ENCODE data around the gene ARHGAP12. TPM values are rescaled to one million over a fixed set of nuclear protein-coding genes. Genes with fewer than 3 reads are reported as not detected.

ARHGAP12 gene
- total RNA-seq, 1 experiment from 2014 or later: 51.9 TPM

GRCh38 chr10:31803606-31804351, 124.9 kb downstream of the ARHGAP12 start:
- intact Hi-C loops (cut with micrococcal nuclease; ENCODE audit: unreplicated experiment): no loop called here
- CTCF ChIA-PET: no interaction called here

DNA sequence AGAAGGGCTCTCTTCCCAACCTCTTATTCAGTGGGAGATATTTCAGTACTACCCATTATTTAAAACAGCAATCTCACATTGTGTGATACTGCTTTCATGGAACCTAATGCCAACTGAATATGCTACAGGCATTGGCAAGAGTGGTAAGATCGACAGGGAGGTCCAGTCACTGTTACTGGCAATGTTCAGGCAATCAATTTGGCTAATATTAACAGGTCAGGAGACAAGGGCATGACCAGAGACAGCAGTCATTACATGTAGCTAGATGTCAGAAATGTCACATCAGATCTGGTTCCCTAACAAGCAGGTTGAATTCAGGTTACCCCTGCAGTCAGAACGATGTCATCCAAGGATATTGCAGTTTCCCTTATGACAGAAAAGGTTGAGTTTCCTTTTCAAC, 129.4 kb downstream of the ARHGAP12 start:
- CTCF ChIA-PET: no interaction called here
- H2AFZ ChIP-seq: no peak overlapping the region
- H3K27me3 ChIP-seq (ENCODE audit: insufficient read depth, low read depth): no peaks in the 10 kb centered on the region
- intact Hi-C loops (cut with micrococcal nuclease; ENCODE audit: unreplicated experiment): no loop called here
- DNase-seq: no peak
- H3K27ac ChIP-seq: no peak overlapping the region
- H3K4me3 ChIP-seq: no peak overlapping the region
- no peaks in the 10 kb centered on the region for H3K36me3 ChIP-seq (ENCODE audit: low read depth)
- no peaks in the 10 kb centered on the region for H4K20me1 ChIP-seq (ENCODE audit: insufficient read depth)
- H3K9me2 ChIP-seq (ENCODE audit: insufficient read depth): no peaks in the 10 kb centered on the region
- no peaks in the 10 kb centered on the region for H3K9me3 ChIP-seq (ENCODE audit: insufficient read depth, low read depth)
- H3K4me2 ChIP-seq: no peak overlapping the region
- no peaks in the 10 kb centered on the region for H3K79me2 ChIP-seq (ENCODE audit: low read depth)
- H3F3A ChIP-seq (ENCODE audit: insufficient read depth, low read depth): no peaks in the 10 kb centered on the region; the same call in 1 of the 2 replicates
- H3K4me1 ChIP-seq (replicated peaks; ENCODE audit: insufficient read depth): no peaks in the 10 kb centered on the region
- no peak for TF ChIP-seq EZH2 (IDR thresholded peaks at IDR 0.05; ENCODE audit: low read depth)
- no peak for TF ChIP-seq CTCF (conservative IDR thresholded peaks at IDR 0.05)
- no TSS peak for BruUV-seq (replicated peaks)
- POLR2A ChIA-PET (ENCODE audit: unreplicated experiment): no interaction called here

More at GRCh38 chr10:31803606-31804351, 124.9 kb downstream of the ARHGAP12 start:
- Histone ChIP-seq H3K9me2 (ENCODE audit: insufficient read depth) (no peaks in the 10 kb centered on the region), H3K36me3 (ENCODE audit: low read depth) (peaks cover 4% of the 10 kb centered on the region; the same call in 1 of the 2 replicates), H3K9me3 (ENCODE audit: insufficient read depth, low read depth) (no peaks in the 10 kb centered on the region), H4K20me1 (ENCODE audit: insufficient read depth) (no peaks in the 10 kb centered on the region), H3K4me2 (no peak overlapping the region), H3K79me2 (ENCODE audit: low read depth) (no peaks in the 10 kb centered on the region), H3K27me3 (ENCODE audit: insufficient read depth, low read depth) (no peaks in the 10 kb centered on the region), H2AFZ (no peak overlapping the region), H3K27ac (no peak overlapping the region), H3F3A (ENCODE audit: insufficient read depth, low read depth) (no peaks in the 10 kb centered on the region; the same call in 1 of the 2 replicates), H3K4me1 (replicated peaks; ENCODE audit: insufficient read depth) (no peaks in the 10 kb centered on the region), H3K4me3 (no peak overlapping the region)
- no peak for DNase-seq
- no peak for TF ChIP-seq CTCF (conservative IDR thresholded peaks at IDR 0.05)
- no peak for TF ChIP-seq EZH2 (IDR thresholded peaks at IDR 0.05; ENCODE audit: low read depth)
- POLR2A ChIA-PET (ENCODE audit: unreplicated experiment): no interaction called here
- BruUV-seq (replicated peaks): no TSS peak

GRCh38 chr10:31792745-31793144, 135.9 kb downstream of the ARHGAP12 start:
- ChIA-PET CTCF (no interaction called here), POLR2A (ENCODE audit: unreplicated experiment) (no interaction called here)
- no peak overlapping the region for H3K27ac ChIP-seq
- H3K9me3 ChIP-seq (ENCODE audit: insufficient read depth, low read depth): no peaks in the 10 kb centered on the region; the same call in 1 of the 2 replicates
- H4K20me1 ChIP-seq (ENCODE audit: insufficient read depth): no peaks in the 10 kb centered on the region
- BruUV-seq (replicated peaks): no TSS peak
- no peaks in the 10 kb centered on the region for H3F3A ChIP-seq (ENCODE audit: insufficient read depth, low read depth)
- H3K9me2 ChIP-seq (ENCODE audit: insufficient read depth): no peaks in the 10 kb centered on the region
- no peaks in the 10 kb centered on the region for H3K4me1 ChIP-seq (replicated peaks; ENCODE audit: insufficient read depth)
- no peaks in the 10 kb centered on the region for H3K79me2 ChIP-seq (ENCODE audit: low read depth)
- intact Hi-C loops (cut with micrococcal nuclease; ENCODE audit: unreplicated experiment): no loop called here
- H3K36me3 ChIP-seq (ENCODE audit: low read depth): no peaks in the 10 kb centered on the region
- no peak overlapping the region for H3K4me2 ChIP-seq
- no peak overlapping the region for H2AFZ ChIP-seq
- no peak overlapping the region for H3K4me3 ChIP-seq
- no peak for TF ChIP-seq EZH2 (IDR thresholded peaks at IDR 0.05; ENCODE audit: low read depth)
- no peak for TF ChIP-seq CTCF (conservative IDR thresholded peaks at IDR 0.05)
- no peak for DNase-seq
- H3K27me3 ChIP-seq (ENCODE audit: insufficient read depth, low read depth): no peaks in the 10 kb centered on the region
